SK-N-SH (cell line): ENCODE results near the gene C1orf210. TPM values are rescaled to one million over a fixed set of nuclear protein-coding genes. Genes with fewer than 3 reads are reported as not detected.
A peak's percentile ranks its signal among the peaks of the same experiment; 100 is the strongest.

ENCODE experiments used
- CTCF ChIA-PET: fragments of 300-600, 350-600 bp; formaldehyde crosslinking; extraction: SDS; loops from one replicate; lab custom pipeline; 2021; lab: Yijun Ruan, JAX
- POLR2A ChIA-PET: fragments of 350-600 bp; sonication (Branson Sonifier 250); formaldehyde crosslinking; extraction: SDS; loops from one replicate; lab custom pipeline; 2020; ENCODE audit warnings: antibody characterized with exemption, inconsistent platforms; lab: Yijun Ruan, JAX
- DNase-seq: peaks from one replicate; pipeline ENCODE4 v3.0.0; 2012
- H2AFZ ChIP-seq: fragments of 200-600 bp; sonication (generic); 2 replicates; pipeline ENCODE4 v1.8.1; 2016; ENCODE audit warnings: antibody characterized with exemption, mild to moderate bottlenecking, low read depth
- H3F3A ChIP-seq: fragments of 200-600 bp; sonication (generic); replicated peaks from 2 replicates; pipeline ENCODE3; 2016; ENCODE audit warnings: antibody characterized with exemption, mild to moderate bottlenecking; ENCODE audit not compliant: insufficient read depth
- H3K27ac ChIP-seq, 2 experiments: fragments of 200-500 bp in 1 of 2; fragments of 200-600 bp in 1 of 2; sonication (Bioruptor generic) in 1 of 2; sonication (generic), shearing (Covaris generic) in 1 of 2; 2 replicates each; pipeline versions ENCODE4 v1.5.1 to v1.6.1; 2014 to 2016; ENCODE audit warnings: low read depth in 2 of 2, inconsistent platforms in 1 of 2, low read length in 1 of 2, mild to moderate bottlenecking in 1 of 2, mixed read lengths in 1 of 2
- H3K27me3 ChIP-seq: fragments of 200-600 bp; sonication (generic), shearing (Covaris generic); 2 replicates; pipeline ENCODE4 v1.6.1; 2016; ENCODE audit warnings: mixed run types; ENCODE audit not compliant: insufficient read depth
- H3K36me3 ChIP-seq, 2 experiments: fragments of 200-500 bp in 1 of 2; fragments of 200-600 bp in 1 of 2; sonication (Bioruptor generic) in 1 of 2; sonication (generic) in 1 of 2; replicated peaks in 1 of 2; 2 replicates each; pipeline versions ENCODE3 to v1.5.1; 2014 to 2016; ENCODE audit warnings: low read length in 1 of 2, mild to moderate bottlenecking in 1 of 2; ENCODE audit not compliant: insufficient read depth in 2 of 2, control insufficient read depth in 1 of 2
- H3K4me1 ChIP-seq, 2 experiments: fragments of 200-500 bp in 1 of 2; fragments of 200-600 bp in 1 of 2; sonication (Bioruptor generic) in 1 of 2; sonication (generic), shearing (Covaris generic) in 1 of 2; 2 replicates each; pipeline versions ENCODE4 v1.5.1 to v1.6.1; 2014 to 2016; ENCODE audit warnings: low read depth in 1 of 2, low read length in 1 of 2, mixed run types in 1 of 2; ENCODE audit not compliant: insufficient read depth in 2 of 2, control insufficient read depth in 1 of 2
- H3K4me2 ChIP-seq: fragments of 200-600 bp; sonication (generic), shearing (Covaris generic); 2 replicates; pipeline ENCODE4 v1.6.1; 2017; ENCODE audit warnings: mixed run types
- H3K4me3 ChIP-seq, 2 experiments: fragments of 200-500 bp in 1 of 2; fragments of 200-600 bp in 1 of 2; sonication (Bioruptor generic) in 1 of 2; sonication (generic), shearing (Covaris generic) in 1 of 2; 2 replicates each; pipeline versions ENCODE4 v1.5.1 to v1.8.1; 2014 to 2016; ENCODE audit warnings: low read depth in 2 of 2, inconsistent platforms in 1 of 2, low read length in 1 of 2, mild to moderate bottlenecking in 1 of 2, mixed read lengths in 1 of 2, moderate library complexity in 1 of 2
- H3K79me2 ChIP-seq: fragments of 200-600 bp; sonication (generic); 2 replicates; pipeline ENCODE4 v1.8.1; 2017; ENCODE audit warnings: mild to moderate bottlenecking; ENCODE audit not compliant: insufficient read depth
- H3K9ac ChIP-seq: fragments of 200-600 bp; sonication (generic); 2 replicates; pipeline ENCODE4 v1.6.1; 2017; ENCODE audit warnings: mixed run types
- H3K9me2 ChIP-seq: fragments of 200-600 bp; sonication (generic); 2 replicates; pipeline ENCODE4 v1.6.1; 2017; ENCODE audit warnings: mixed run types
- H3K9me3 ChIP-seq: fragments of 200-600 bp; sonication (generic); 2 replicates; pipeline ENCODE4 v1.6.1; 2017; ENCODE audit warnings: mixed run types, mild to moderate bottlenecking, moderate library complexity
- H4K20me1 ChIP-seq: fragments of 200-600 bp; sonication (generic); 2 replicates; pipeline ENCODE4 v1.6.1; 2017; ENCODE audit warnings: mild to moderate bottlenecking, mixed run types; ENCODE audit not compliant: insufficient read depth
- CTCF ChIP-seq: fragments of 200-600 bp; sonication (generic); IDR thresholded peaks from 2 replicates; pipeline ENCODE4 v1.6.1; 2017; ENCODE audit warnings: antibody characterized with exemption, mild to moderate bottlenecking, moderate library complexity
- FOSL2 ChIP-seq: IDR thresholded peaks from 2 replicates; pipeline ENCODE4 v1.4.0; 2012; ENCODE audit warnings: low read depth, mild to moderate bottlenecking, moderate library complexity, borderline replicate concordance
- FOXJ3 ChIP-seq: sonication (generic); formaldehyde crosslinking; IDR thresholded peaks from 2 replicates; pipeline ENCODE4 v1.5.1; 2020; ENCODE audit warnings: mild to moderate bottlenecking, missing genetic modification reagents
- IRF3 ChIP-seq: fragments of 150-350 bp; IDR thresholded peaks from 2 replicates; pipeline ENCODE4 v1.6.1; 2016; ENCODE audit warnings: mild to moderate bottlenecking, low read depth, low read length
- MAX ChIP-seq: IDR thresholded peaks from 2 replicates; pipeline ENCODE4 v1.4.0; 2012; ENCODE audit warnings: low read depth
- NRF1 ChIP-seq: IDR thresholded peaks from 2 replicates; pipeline ENCODE4 v1.6.1; 2012; ENCODE audit warnings: low read depth, mild to moderate bottlenecking, low read length
- POLR2AphosphoS5 ChIP-seq: IDR thresholded peaks from 2 replicates; pipeline ENCODE4 v1.6.1; 2012; ENCODE audit warnings: low read depth, low read length
- RAD21 ChIP-seq: IDR thresholded peaks from 2 replicates; pipeline ENCODE4 v1.6.1; 2012; ENCODE audit warnings: mild to moderate bottlenecking, low read length
- RFX5 ChIP-seq: IDR thresholded peaks from 2 replicates; pipeline ENCODE4 v1.6.1; 2012; ENCODE audit warnings: mild to moderate bottlenecking, improper control_type of control experiment, low read length
- SIN3A ChIP-seq: IDR thresholded peaks from 2 replicates; pipeline ENCODE4 v1.6.1; 2012; ENCODE audit warnings: low read depth, mild to moderate bottlenecking, low read length, moderate library complexity, borderline replicate concordance
- SMC3 ChIP-seq: IDR thresholded peaks from 2 replicates; pipeline ENCODE4 v1.6.1; 2012; ENCODE audit warnings: low read depth, low read length, improper control_type of control experiment
- TAF1 ChIP-seq: IDR thresholded peaks from 2 replicates; pipeline ENCODE4 v1.6.1; 2012; ENCODE audit warnings: low read depth, mild to moderate bottlenecking, low read length, moderate library complexity, borderline replicate concordance
- TCF12 ChIP-seq: IDR thresholded peaks from 2 replicates; pipeline ENCODE4 v1.4.0; 2012
- TEAD4 ChIP-seq: IDR thresholded peaks from 2 replicates; pipeline ENCODE4 v1.4.0; 2012; ENCODE audit warnings: mild to moderate bottlenecking, borderline replicate concordance; ENCODE audit not compliant: insufficient read depth
- USF2 ChIP-seq: fragments of 150-350 bp; IDR thresholded peaks from 2 replicates; pipeline ENCODE4 v1.6.1; 2017; ENCODE audit warnings: antibody characterized with exemption, low read length, low read depth, borderline replicate concordance
- ZBTB33 ChIP-seq: IDR thresholded peaks from 2 replicates; pipeline ENCODE4 v1.4.0; 2012; ENCODE audit warnings: low read depth, borderline replicate concordance
- WGBS: methylation state at CpG from one replicate; pipeline ENCODE4 v1.1.6; 2017; ENCODE audit warnings: low lambda C conversion rate; 5-methylcytosine and 5-hydroxymethylcytosine counted together
- polyA plus RNA-seq, 3 experiments: library from polyadenylated mRNA; depleted of rRNA; stranded (reverse); fragments of >200 nt; gene quantifications; 2 replicates each; pipeline ENCODE4 v1.2.3, GENCODE V29; 2012
- TF ChIP-seq, protein P1 (sequence below): IDR thresholded peaks from 2 replicates; pipeline ENCODE4; 2012

Gene C1orf210
- polyA plus RNA-seq, 1 of the 3 experiments (the other 2 are of a cell fraction), result not detected

GRCh38 chr1:43238085-43238484 is 47.3 kb downstream of the C1orf210 start:
- no peaks in the 10 kb centered on the region for H3K9me3 ChIP-seq
- ChIA-PET CTCF (interaction anchor here (0.7 to 2.5 kb wide), 4 partner anchors 11 to 177 kb away, joined by 3 to 17 read pairs (median 4); no protein-coding TSS in a partner anchor), POLR2A (no interaction called here)
- H3K36me3 ChIP-seq, result no peaks in the 10 kb centered on the region
- no peak overlapping the region for H3K4me2 ChIP-seq
- H3K79me2 ChIP-seq, result no peaks in the 10 kb centered on the region
- TF ChIP-seq FOXJ3 (CRISPR knock-in tag) (no peak), SMC3 (peak; percentile 68), NRF1 (no peak), ZBTB33 (no peak), CTCF (peak; percentile 60), MAX (no peak), TEAD4 (no peak), FOSL2 (no peak), SIN3A (no peak), RAD21 (peak; percentile 76), TAF1 (no peak), POLR2AphosphoS5 (no peak), IRF3 (no peak), TCF12 (no peak), RFX5 (no peak), USF2 (no peak)
- TF ChIP-seq, protein P1, sequence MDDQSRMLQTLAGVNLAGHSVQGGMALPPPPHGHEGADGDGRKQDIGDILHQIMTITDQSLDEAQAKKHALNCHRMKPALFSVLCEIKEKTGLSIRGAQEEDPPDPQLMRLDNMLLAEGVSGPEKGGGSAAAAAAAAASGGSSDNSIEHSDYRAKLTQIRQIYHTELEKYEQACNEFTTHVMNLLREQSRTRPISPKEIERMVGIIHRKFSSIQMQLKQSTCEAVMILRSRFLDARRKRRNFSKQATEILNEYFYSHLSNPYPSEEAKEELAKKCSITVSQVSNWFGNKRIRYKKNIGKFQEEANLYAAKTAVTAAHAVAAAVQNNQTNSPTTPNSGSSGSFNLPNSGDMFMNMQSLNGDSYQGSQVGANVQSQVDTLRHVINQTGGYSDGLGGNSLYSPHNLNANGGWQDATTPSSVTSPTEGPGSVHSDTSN, result no peak
- H3K9ac ChIP-seq, result no peak overlapping the region
- no peaks in the 10 kb centered on the region for H3K9me2 ChIP-seq
- no peak overlapping the region for H3K27ac ChIP-seq
- H3F3A ChIP-seq, result no peaks in the 10 kb centered on the region
- no peak overlapping the region for H2AFZ ChIP-seq
- H4K20me1 ChIP-seq, result no peaks in the 10 kb centered on the region
- 31% methylated on average over 5 of the region's 5 CpGs for WGBS
- no peaks in the 10 kb centered on the region for H3K27me3 ChIP-seq
- DNase-seq, result peak; percentile 51
- H3K4me1 ChIP-seq, result peaks cover 0 to 6% of the 10 kb centered on the region in 2 experiments; a peak in 1 of 4 replicates
- H3K4me3 ChIP-seq, result no peak overlapping the region; a peak in 1 of 4 replicates
